Activated naive CD4-positive, alpha-beta T cell treated with anti-CD3 and anti-CD28 coated beads for 36 hours (primary cell): ENCODE results near the gene THADA. TPM values are rescaled to one million over a fixed set of nuclear protein-coding genes. Genes with fewer than 3 reads are reported as not detected.
"Not testable (repeated sequence)": the region's sequence is repeated elsewhere in the genome, so short reads cannot be mapped to it uniquely, and the experiment has no call there.

ENCODE experiments used
- CTCF ChIA-PET: fragments of 350-600 bp; sonication (Branson Sonifier 250); formaldehyde crosslinking; loops from one replicate; lab custom pipeline; 2021; ENCODE audit warnings: antibody characterized with exemption; lab: Charles Lee
- DNase-seq: peaks from one replicate; pipeline ENCODE4 v3.0.0-alpha.2; 2020
- H3K27ac Mint-ChIP-seq: one replicate; pipeline ENCODE4 v1.8.0; 2021; ENCODE audit warnings: mild to moderate bottlenecking, mixed read lengths
- H3K27me3 Mint-ChIP-seq: one replicate; pipeline ENCODE4 v1.8.0; 2021; ENCODE audit warnings: low read depth, mixed read lengths
- H3K36me3 Mint-ChIP-seq: one replicate; pipeline ENCODE4 v1.8.0; 2021; ENCODE audit warnings: low read depth, mixed read lengths
- H3K4me1 Mint-ChIP-seq: one replicate; pipeline ENCODE4 v1.8.0; 2021; ENCODE audit warnings: low read depth, mixed read lengths
- H3K4me3 Mint-ChIP-seq: one replicate; pipeline ENCODE4 v1.8.0; 2021; ENCODE audit warnings: mild to moderate bottlenecking, moderate library complexity, mixed read lengths
- H3K9me3 Mint-ChIP-seq: one replicate; pipeline ENCODE4 v1.8.0; 2021; ENCODE audit warnings: mixed read lengths
- intact Hi-C: fragments of 100-400 bp; cut with micrococcal nuclease; formaldehyde crosslinking; loops from one replicate; pipeline ENCODE4 v1.15.1; 2023
- total RNA-seq, 2 experiments: library from RNA; stranded (reverse); gene quantifications; one replicate each; pipeline ENCODE4 v1.2.3, GENCODE V29; 2021

The THADA gene
- total RNA-seq, 2 experiments from 2014 or later, result 28.6 to 31.5 TPM

DNA sequence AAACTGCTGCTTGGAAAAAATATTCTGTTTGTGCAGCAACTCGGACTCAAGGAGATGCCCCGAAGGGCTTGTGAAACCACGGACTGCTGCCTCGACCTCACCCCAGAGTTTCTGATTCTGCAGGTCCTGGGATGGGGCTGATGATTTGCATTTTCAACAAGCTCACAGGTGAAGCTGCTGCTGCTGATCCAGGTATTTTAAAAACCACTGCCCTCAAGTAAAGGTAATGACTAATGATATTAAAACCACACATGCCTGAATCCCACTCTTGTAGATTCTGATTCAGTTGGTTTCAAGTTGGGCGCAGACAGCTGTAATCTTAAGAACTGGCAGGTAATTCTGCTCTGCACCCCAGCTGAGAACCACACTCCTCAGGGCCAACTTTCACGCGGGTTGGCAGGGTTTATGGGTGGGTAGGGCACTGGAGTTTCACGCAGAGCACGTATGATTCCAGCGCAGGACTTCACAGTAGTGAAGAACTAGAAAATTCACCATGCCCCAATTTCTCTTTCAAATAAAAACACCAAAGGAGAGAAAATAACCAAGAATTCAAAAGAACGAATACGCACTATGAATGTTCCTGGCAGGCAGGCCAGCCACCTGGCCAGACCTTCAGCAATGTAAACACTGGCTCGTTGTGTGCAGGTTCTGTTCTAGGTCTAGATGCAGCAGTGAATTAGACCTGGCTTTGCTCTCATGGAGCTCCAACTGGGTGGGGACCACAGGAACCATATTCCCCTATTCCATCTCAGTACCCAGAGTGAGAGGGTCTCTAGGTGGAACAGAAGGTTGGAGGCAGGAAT lies 294.9 kb downstream of the THADA start:
- Mint-ChIP-seq H3K4me1 (peaks cover 6% of the 10 kb centered on the region), H3K27ac (no peak overlapping the region), H3K4me3 (no peak overlapping the region), H3K9me3 (no peaks in the 10 kb centered on the region), H3K36me3 (peaks cover 6% of the 10 kb centered on the region), H3K27me3 (no peaks in the 10 kb centered on the region)
- intact Hi-C loops, result no loop called here
- CTCF ChIA-PET, result no interaction called here
- DNase-seq, result no peak

DNA sequence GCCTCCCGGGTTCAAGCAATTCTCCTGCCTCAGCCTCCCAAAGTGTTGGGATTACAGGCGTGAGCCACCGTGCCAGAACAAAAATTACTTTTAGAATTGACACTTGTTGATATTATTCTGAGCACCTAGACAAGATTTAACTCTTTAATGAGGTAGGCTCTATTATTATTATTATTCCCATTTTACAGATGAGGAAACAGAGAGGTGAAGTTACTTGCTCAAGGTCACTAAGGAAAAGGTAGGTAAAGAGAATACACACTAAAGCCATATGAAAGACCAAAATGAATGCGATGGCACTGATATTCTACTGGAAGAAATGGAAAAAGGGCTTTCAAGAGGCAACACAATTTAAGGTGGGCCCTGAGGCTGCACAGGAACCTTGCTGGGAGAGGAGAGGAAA lies 295.6 kb downstream of the THADA start:
- intact Hi-C loops, result no loop called here
- no peak overlapping the region for H3K27ac Mint-ChIP-seq

DNA sequence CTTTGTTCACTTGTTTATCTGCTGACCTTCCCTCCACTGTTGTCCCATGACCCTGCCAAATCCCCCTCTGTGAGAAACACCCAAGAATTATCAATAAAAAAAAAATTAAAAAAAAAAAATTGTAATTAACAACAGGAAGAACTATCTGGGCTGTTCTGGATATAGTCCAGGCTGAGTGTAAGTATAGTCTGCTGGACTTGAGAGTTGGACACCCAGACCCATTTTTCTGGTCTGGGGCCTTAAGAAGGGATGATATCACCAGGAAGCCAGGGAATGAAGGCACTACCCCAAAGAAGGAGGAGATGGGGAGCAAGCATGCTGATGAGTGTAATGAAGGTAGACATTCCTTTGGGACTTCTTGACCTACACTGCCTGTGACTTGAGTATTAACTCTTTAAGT lies 297.3 kb downstream of the THADA start:
- Mint-ChIP-seq H3K36me3 (no peaks in the 10 kb centered on the region), H3K4me1 (peaks cover 21% of the 10 kb centered on the region), H3K4me3 (no peak overlapping the region), H3K27me3 (no peaks in the 10 kb centered on the region), H3K27ac (no peak overlapping the region), H3K9me3 (no peaks in the 10 kb centered on the region)
- CTCF ChIA-PET, result no interaction called here
- no peak for DNase-seq
- intact Hi-C loops, result loop anchor here (10.0 kb wide), 1 partner anchor 476 kb away; the partner anchor contains the start of gene DYNC2LI1

More for the DNA sequence above, 295.6 kb downstream of the THADA start:
- no peak for DNase-seq
- CTCF ChIA-PET, result interaction anchor here (0.6 kb wide), 1 partner anchor 578 kb away, joined by 3 read pairs; no protein-coding TSS in a partner anchor
- Mint-ChIP-seq H3K36me3 (peaks cover 5% of the 10 kb centered on the region), H3K27me3 (no peaks in the 10 kb centered on the region), H3K9me3 (no peaks in the 10 kb centered on the region), H3K4me1 (peaks cover 7% of the 10 kb centered on the region), H3K4me3 (no peak overlapping the region)

DNA sequence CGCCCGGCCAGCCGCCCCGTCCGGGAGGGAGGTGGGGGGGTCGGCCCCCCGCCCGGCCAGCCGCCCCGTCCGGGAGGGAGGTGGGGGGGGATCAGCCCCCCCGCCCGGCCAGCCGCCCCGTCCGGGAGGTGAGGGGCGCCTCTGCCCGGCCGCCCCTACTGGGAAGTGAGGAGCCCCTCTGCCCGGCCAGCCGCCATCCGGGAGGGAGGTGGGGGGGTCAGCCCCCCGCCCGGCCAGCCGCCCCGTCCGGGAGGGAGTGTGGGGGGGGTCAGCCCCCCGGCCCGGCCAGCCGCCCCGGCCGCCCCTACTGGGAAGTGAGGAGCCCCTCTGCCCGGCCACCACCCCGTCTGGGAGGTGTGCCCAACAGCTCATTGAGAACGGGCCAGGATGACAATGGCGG lies 298.1 kb downstream of the THADA start:
- H3K4me3 Mint-ChIP-seq, H3K36me3 Mint-ChIP-seq, DNase-seq, H3K27me3 Mint-ChIP-seq, H3K9me3 Mint-ChIP-seq, H3K27ac Mint-ChIP-seq, CTCF ChIA-PET: not testable (repeated sequence)
- intact Hi-C loops, result loop anchor here (10.0 kb wide), 1 partner anchor 477 kb away; the partner anchor contains the start of gene DYNC2LI1
- H3K4me1 Mint-ChIP-seq, result peaks cover 26% of the 10 kb centered on the region

GRCh38 chr2:43294973-43295603 lies 300.8 kb downstream of the THADA start:
- H3K36me3 Mint-ChIP-seq, result peaks cover 25% of the 10 kb centered on the region
- CTCF ChIA-PET, result interaction anchor here (0.7 kb wide), 1 partner anchor 44 kb away, joined by 3 read pairs; no protein-coding TSS in a partner anchor
- H3K27ac Mint-ChIP-seq, result no peak overlapping the region

GRCh38 chr2:43293744-43294695 lies 301.8 kb downstream of the THADA start:
- no peak overlapping the region for H3K4me3 Mint-ChIP-seq
- intact Hi-C loops, result loop anchor here (1.0 to 10.0 kb wide), 8 partner anchors 93 to 703 kb away; partner anchors contain the start of genes DYNC2LI1 and LRPPRC
- peak; percentile 77 for DNase-seq
- peaks cover 32% of the 10 kb centered on the region for H3K36me3 Mint-ChIP-seq
- H3K4me1 Mint-ChIP-seq, result peaks cover 29% of the 10 kb centered on the region
- CTCF ChIA-PET, result interaction anchor here (0.7 to 1.0 kb wide), 4 partner anchors 9 to 191 kb away, joined by 3 to 4 read pairs (median 3); no protein-coding TSS in a partner anchor
- no peaks in the 10 kb centered on the region for H3K9me3 Mint-ChIP-seq
- peak overlapping the region; percentile 81 for H3K27ac Mint-ChIP-seq
- no peaks in the 10 kb centered on the region for H3K27me3 Mint-ChIP-seq

More at GRCh38 chr2:43294973-43295603, 300.8 kb downstream of the THADA start:
- Mint-ChIP-seq H3K4me1 (peaks cover 29% of the 10 kb centered on the region), H3K4me3 (no peak overlapping the region), H3K27me3 (no peaks in the 10 kb centered on the region), H3K9me3 (no peaks in the 10 kb centered on the region)
- intact Hi-C loops, result loop anchor here (1.0 to 10.0 kb wide), 8 partner anchors 92 to 702 kb away; partner anchors contain the start of genes DYNC2LI1 and LRPPRC
- no peak for DNase-seq

GRCh38 chr2:43292851-43293743 lies 302.7 kb downstream of the THADA start:
- CTCF ChIA-PET, result interaction anchor here (0.7 to 1.0 kb wide), 4 partner anchors 9 to 192 kb away, joined by 3 to 4 read pairs (median 3); no protein-coding TSS in a partner anchor

GRCh38 chr2:43292297-43292696 lies 303.5 kb downstream of the THADA start:
- CTCF ChIA-PET, result no interaction called here
- Mint-ChIP-seq H3K27ac (no peak overlapping the region), H3K4me1 (peaks cover 29% of the 10 kb centered on the region), H3K27me3 (no peaks in the 10 kb centered on the region), H3K4me3 (no peak overlapping the region), H3K36me3 (peaks cover 44% of the 10 kb centered on the region), H3K9me3 (no peaks in the 10 kb centered on the region)
- intact Hi-C loops, result loop anchor here (5.0 to 10.0 kb wide), 5 partner anchors 120 to 705 kb away; partner anchors contain the start of genes DYNC2LI1 and LRPPRC
- DNase-seq, result no peak

More at GRCh38 chr2:43292851-43293743, 302.7 kb downstream of the THADA start:
- Mint-ChIP-seq H3K9me3 (no peaks in the 10 kb centered on the region), H3K4me3 (no peak overlapping the region), H3K27me3 (no peaks in the 10 kb centered on the region), H3K36me3 (peaks cover 38% of the 10 kb centered on the region), H3K4me1 (peaks cover 29% of the 10 kb centered on the region), H3K27ac (peak overlapping the region; percentile 81)
- intact Hi-C loops, result loop anchor here (5.0 to 10.0 kb wide), 5 partner anchors 121 to 704 kb away; partner anchors contain the start of genes DYNC2LI1 and LRPPRC
- no peak for DNase-seq

GRCh38 chr2:43289331-43289730 lies 306.5 kb downstream of the THADA start:
- H3K27me3 Mint-ChIP-seq, result no peaks in the 10 kb centered on the region
- intact Hi-C loops, result no loop called here
- peaks cover 19% of the 10 kb centered on the region for H3K4me1 Mint-ChIP-seq
- H3K36me3 Mint-ChIP-seq, result peaks cover 72% of the 10 kb centered on the region
- H3K4me3 Mint-ChIP-seq, result no peak overlapping the region
- CTCF ChIA-PET, result no interaction called here
- no peak overlapping the region for H3K27ac Mint-ChIP-seq
- H3K9me3 Mint-ChIP-seq, result peaks cover 16% of the 10 kb centered on the region
- DNase-seq, result no peak

GRCh38 chr2:43288417-43289305 lies 307.2 kb downstream of the THADA start:
- Mint-ChIP-seq H3K27me3 (no peaks in the 10 kb centered on the region), H3K27ac (no peak overlapping the region), H3K4me3 (no peak overlapping the region), H3K36me3 (peaks cover 79% of the 10 kb centered on the region), H3K4me1 (peaks cover 17% of the 10 kb centered on the region), H3K9me3 (peaks cover 21% of the 10 kb centered on the region)
- no peak for DNase-seq
- CTCF ChIA-PET, result no interaction called here
- intact Hi-C loops, result no loop called here
